Activated naive CD8-positive, alpha-beta T cell treated with anti-CD3 and anti-CD28 coated beads, Interleukin-2, amount 50 U/mL, for 16 hours (primary cell): ENCODE results near the gene RAP1A.
"Not testable (repeated sequence)": the region's sequence is repeated elsewhere in the genome, so short reads cannot be mapped to it uniquely, and the experiment has no call there.

ENCODE experiments used
- DNase-seq: peaks from one replicate; pipeline ENCODE4 v3.0.0-alpha.2; 2020; ENCODE audit warnings: low read depth, low spot score

RAP1A gene

DNA sequence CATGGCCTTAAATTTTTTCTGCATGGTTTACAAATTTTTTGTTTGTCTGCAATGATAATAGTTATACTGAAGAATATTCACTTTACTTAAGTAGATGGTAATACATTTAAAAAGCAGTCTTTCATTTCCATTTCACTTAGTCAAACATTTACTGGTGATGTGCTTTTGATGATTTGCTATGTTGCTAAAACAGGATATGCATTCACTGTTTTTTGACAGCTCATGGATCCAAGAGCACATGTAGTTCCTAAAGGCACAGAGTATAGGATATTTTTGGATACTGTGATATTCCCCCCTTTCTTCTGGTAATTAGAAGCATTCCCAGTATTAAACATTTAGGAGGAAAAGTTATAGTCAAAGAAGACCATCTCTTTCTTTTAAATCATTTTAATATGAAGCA is 45.9 kb downstream of the RAP1A start:
- no peak for DNase-seq

DNA sequence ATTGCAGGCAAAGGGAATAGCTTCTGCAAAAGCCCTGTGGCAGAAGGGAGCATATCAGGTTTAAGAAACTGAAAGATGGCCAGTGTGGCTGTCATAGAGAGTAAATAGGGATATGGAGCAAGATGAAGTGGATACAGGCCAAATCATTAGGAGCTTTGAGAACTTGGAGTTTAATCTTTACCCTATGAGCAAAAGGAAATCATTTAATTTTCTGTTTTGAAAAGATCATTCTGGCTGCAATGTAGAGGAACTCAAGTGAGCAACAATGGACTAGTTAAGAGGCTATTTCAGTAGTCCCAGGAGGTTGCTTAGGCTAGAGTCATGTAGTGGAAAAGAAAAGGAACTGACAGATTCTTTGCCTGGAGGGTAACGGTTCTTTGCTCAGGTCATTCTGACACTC is 47.2 kb downstream of the RAP1A start:
- DNase-seq = no peak

GRCh38 chr1:111669268-111669667 is 49.7 kb downstream of the RAP1A start:
- DNase-seq = no peak

- no peak for DNase-seq
Observed at GRCh38 chr1:111671852-111672251, 52.3 kb downstream of the RAP1A start.

DNA sequence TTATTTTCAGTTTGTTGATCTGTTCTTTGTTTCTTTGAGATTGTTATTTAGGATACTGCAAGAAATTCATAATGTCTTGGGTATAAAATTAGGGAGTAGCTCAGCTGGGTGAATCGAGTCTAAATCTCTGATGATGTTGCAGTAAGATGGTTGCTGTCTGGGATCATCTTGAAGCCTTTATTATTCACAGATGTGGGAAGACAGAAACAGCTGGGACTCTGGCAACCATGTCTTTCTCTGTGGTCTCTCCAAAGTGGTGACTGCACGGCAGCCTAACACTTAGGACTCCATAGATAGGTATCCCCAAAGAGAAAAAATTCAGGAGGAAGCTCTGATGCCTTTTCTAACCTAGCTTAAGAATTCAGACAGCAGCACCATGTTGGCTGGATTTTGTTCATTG is 52.7 kb downstream of the RAP1A start:
- no peak for DNase-seq

GRCh38 chr1:111677604-111678003 is 58.0 kb downstream of the RAP1A start:
- no peak for DNase-seq

- DNase-seq = no peak
Observed at GRCh38 chr1:111679541-111679940, 60.0 kb downstream of the RAP1A start.

DNA sequence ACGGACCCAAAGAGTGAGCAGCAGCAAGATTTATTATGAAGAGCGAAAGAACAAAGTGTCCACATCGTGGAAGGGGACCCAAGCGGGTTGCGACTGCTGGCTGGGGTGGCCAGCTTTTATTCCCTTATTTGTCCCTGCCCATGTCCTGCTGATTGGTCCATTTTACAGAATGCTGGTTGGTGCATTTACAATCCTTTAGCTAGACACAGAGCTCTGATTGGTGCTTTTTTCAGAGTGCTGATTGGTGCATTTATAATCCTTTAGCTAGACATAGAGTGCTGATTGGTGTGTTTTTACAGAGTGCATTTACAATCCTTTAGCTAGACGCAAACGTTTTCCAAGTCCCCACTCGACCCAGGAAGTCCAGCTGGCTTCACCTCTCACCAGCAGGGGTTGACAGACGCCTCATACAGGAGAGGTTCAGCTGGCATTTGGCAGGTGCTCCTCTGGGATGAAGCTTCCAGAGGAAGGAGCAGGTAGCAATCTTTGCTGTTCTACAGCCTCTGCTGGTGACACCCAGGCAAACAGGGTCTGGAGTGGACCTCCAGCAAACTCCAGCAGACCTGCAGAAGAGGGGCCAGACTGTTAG is 60.7 kb downstream of the RAP1A start:
- not testable (repeated sequence) for DNase-seq

- not testable (repeated sequence) for DNase-seq
Observed at GRCh38 chr1:111685293-111686153, 65.9 kb downstream of the RAP1A start.

DNA sequence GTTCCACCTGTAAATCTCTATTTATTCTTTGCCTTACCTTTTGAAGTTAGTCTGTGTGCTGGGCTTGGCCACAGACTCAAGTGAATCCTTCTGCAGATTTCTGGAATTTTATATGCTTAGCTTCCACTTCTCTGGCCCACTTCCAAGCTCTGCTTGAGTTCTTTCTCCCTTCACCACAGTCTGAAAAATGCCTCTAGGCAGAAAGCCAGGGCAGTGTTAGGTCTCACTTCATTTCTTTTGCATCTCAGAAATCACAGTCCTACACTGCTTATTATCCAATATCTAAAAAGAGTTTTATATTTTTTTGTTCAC is 70.7 kb downstream of the RAP1A start:
- no peak for DNase-seq

GRCh38 chr1:111691886-111692285 is 72.3 kb downstream of the RAP1A start:
- no peak for DNase-seq

DNA sequence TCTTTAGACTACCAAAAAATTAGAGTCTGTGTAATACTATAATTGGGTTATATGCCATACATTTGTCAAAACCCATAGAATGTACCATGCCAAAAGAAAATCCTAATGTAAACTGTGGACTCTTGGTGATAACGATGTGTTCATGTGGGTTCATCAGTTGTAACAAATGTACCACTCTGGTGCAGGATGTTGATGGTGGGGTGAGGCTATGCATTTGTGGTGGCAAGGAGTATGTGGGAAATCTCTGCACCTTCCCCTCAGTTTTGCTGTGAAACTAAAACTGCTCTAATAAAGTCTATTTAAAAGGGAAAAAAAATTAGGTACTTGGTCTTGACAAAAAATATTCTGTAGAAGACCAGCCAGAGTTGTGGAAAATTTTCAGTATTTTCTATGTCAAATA is 76.2 kb downstream of the RAP1A start:
- no peak for DNase-seq

- no peak for DNase-seq
Observed at GRCh38 chr1:111696330-111696729, 76.7 kb downstream of the RAP1A start.

GRCh38 chr1:111699268-111699667 is 79.7 kb downstream of the RAP1A start:
- DNase-seq = no peak

GRCh38 chr1:111702504-111703050 is 83.0 kb downstream of the RAP1A start:
- no peak for DNase-seq

DNA sequence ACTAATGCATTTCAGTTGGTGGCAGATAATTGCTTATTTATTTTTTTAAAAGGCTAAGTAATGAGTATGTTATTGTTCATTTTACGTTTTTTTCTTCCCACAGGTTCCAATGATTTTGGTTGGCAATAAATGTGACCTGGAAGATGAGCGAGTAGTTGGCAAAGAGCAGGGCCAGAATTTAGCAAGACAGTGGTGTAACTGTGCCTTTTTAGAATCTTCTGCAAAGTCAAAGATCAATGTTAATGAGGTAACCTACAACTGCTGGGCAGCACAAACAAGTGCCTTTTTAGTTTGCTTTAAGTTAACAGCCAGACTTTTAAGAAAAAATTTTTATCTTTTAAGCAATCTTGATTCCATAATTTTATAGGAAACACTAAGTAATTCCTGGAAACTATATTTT is 84.7 kb downstream of the RAP1A start:
- DNase-seq = no peak

GRCh38 chr1:111704776-111705175 is 85.2 kb downstream of the RAP1A start:
- no peak for DNase-seq

DNA sequence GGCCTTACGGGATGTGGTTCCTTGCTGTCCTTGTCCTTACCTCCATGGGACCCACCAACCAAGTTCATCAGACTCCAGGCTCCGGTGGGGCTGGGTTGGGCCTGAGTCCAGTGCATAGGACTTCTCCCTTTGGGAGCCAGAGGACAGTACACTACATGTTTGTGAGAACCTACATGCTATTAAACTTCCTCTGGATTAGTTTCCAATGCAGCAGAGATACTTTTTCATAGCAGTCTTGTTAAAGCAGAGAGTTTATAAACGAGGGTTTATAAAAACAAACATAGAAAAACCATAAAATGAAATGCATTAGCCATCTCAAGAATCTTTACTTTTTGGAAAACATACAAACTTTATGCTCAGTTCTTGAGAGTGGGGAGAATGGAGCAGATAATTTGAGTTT is 86.3 kb downstream of the RAP1A start:
- no peak for DNase-seq

DNA sequence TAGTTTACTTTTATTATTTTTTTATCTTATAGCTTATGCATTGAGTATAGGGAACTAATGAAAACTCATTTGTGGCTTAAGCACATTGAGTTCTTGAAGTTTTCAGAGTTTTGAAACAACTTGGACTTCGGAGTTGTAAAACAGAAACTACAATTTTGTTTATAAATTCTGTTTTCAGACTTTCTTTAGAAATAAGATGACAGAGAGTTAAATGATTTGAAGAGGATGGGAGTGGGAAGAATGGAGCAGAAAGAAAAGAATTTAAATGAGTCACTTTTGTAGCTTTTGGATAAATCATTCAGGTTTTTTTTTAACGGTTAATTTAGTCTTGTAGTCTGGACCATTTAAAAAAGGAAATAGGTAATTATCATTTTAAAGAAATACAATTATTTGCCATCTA is 87.3 kb downstream of the RAP1A start:
- no peak for DNase-seq

- no peak for DNase-seq
Observed at GRCh38 chr1:111707906-111708305, 88.3 kb downstream of the RAP1A start.

- no peak for DNase-seq
Observed at GRCh38 chr1:111709986-111710385, 90.4 kb downstream of the RAP1A start.

- no peak for DNase-seq
Observed at GRCh38 chr1:111716333-111716732, 96.7 kb downstream of the RAP1A start.

DNA sequence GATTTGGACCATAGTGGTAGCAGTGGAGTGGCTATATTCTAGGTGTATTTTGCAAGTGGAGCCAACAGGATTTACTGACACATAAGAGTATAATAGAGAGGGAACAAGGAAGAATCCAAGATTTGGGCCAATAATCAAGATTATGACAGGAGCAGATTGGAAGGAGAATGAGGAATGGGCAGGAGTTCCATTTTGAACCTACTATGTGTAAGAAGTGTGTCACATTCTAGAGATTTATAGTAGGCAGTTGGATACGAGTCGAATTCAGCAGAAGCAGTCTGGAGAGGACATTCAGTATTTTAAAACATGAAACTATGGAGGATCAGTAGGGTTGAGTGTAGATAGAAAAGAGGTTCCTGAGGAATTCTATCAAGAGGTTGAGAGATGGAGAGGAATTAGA is 97.9 kb downstream of the RAP1A start:
- no peak for DNase-seq
